ENCODE measurements around the gene NAT9. TPM values are rescaled to one million over a fixed set of nuclear protein-coding genes. Genes with fewer than 3 reads are reported as not detected.

Gene NAT9
- total RNA-seq, 4 donors from 2014 or later = 27.5 to 78.6 (median 43.2) TPM

DNA sequence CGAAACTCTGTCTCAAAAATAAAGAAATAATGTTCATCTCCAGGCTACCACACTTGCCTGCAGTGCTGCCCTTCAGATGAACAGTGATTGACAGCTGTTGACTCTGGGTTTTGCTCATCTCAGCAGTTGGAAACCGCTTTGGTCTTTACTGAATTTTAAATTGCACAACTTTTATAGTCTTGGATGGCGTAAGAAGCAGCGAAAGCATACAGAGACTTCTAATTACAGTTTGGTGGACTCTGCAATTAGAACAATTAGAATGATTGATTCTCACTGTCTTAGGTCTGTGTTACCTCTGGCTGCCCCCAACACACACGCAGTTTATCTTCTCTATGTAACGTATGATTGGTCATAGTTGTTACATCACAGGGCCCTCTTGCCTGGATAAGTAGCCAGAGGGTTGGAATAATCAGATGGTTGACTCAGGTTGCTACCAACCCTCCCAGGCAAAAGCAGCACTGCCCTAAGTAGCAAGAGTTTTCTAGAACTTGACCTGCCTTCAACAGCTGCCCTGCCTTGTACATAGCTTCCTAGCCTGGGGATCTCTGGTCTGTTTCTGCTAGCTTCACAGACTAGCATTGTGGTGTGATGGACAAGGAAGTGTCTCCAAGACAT lies 1.9 kb upstream of the NAT9 start:
- TF ChIP-seq POLR2A (IDR thresholded peaks at IDR 0.05) (no peak), EP300 (IDR thresholded peaks at IDR 0.05) (no peak)
- TF ChIP-seq, protein P1, sequence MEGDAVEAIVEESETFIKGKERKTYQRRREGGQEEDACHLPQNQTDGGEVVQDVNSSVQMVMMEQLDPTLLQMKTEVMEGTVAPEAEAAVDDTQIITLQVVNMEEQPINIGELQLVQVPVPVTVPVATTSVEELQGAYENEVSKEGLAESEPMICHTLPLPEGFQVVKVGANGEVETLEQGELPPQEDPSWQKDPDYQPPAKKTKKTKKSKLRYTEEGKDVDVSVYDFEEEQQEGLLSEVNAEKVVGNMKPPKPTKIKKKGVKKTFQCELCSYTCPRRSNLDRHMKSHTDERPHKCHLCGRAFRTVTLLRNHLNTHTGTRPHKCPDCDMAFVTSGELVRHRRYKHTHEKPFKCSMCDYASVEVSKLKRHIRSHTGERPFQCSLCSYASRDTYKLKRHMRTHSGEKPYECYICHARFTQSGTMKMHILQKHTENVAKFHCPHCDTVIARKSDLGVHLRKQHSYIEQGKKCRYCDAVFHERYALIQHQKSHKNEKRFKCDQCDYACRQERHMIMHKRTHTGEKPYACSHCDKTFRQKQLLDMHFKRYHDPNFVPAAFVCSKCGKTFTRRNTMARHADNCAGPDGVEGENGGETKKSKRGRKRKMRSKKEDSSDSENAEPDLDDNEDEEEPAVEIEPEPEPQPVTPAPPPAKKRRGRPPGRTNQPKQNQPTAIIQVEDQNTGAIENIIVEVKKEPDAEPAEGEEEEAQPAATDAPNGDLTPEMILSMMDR (IDR thresholded peaks at IDR 0.05) = no peak
- Histone ChIP-seq H3K9me3 (no peaks in the 10 kb centered on the region), H3K27ac (no peak overlapping the region), H3K27me3 (no peaks in the 10 kb centered on the region), H3K4me3 (no peak overlapping the region), H3K4me1 (peaks cover 0 to 42% (median 27%) of the 10 kb centered on the region in 4 donors), H3K36me3 (peaks cover 0 to 40% (median 0%) of the 10 kb centered on the region in 3 donors)
- no peak for DNase-seq (ENCODE audit: low spot score in 2 of 2)
- WGBS, 2 donors = 72 to 89% methylated on average over 6 of the region's 6 CpGs

DNA sequence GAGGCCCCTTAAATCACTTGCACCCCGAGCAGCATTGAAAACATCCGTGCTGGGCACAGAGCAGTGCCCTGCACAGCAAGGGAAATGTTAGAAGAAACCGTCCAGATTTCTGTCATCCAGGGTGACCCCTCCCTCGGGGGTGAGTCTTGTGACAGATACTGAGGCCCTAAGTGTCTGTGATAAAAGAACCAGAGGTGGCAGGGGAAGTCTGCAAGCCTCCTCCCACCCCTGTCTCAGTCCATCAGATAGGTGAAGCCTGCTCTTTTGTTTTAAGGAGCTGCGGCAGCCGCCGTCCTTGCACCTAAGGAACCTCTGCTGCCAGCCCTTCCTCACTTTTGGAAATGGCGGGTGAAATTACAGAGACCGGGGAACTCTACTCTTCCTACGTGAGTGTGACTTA lies 845 bp upstream of the NAT9 start:
- no peaks in the 10 kb centered on the region for H3K27me3 ChIP-seq
- WGBS, 2 donors = 30 to 41% methylated on average over 10 of the region's 10 CpGs
- no peak for DNase-seq (ENCODE audit: low spot score in 2 of 2)
- no peak for TF ChIP-seq POLR2A (IDR thresholded peaks at IDR 0.05)
- TF ChIP-seq, protein P1 (IDR thresholded peaks at IDR 0.05) = no peak
- TF ChIP-seq EP300 (IDR thresholded peaks at IDR 0.05) = no peak
- peak overlapping the region in 2 of 4 donors; percentile 77 to 90 for H3K27ac ChIP-seq
- H3K4me3 ChIP-seq = peak overlapping the region; percentile 76 to 99 (median 83)
- H3K36me3 ChIP-seq = peaks cover 0 to 40% (median 8%) of the 10 kb centered on the region in 3 donors
- H3K9me3 ChIP-seq = no peaks in the 10 kb centered on the region
- peaks cover 0 to 42% (median 27%) of the 10 kb centered on the region in 4 donors for H3K4me1 ChIP-seq

DNA sequence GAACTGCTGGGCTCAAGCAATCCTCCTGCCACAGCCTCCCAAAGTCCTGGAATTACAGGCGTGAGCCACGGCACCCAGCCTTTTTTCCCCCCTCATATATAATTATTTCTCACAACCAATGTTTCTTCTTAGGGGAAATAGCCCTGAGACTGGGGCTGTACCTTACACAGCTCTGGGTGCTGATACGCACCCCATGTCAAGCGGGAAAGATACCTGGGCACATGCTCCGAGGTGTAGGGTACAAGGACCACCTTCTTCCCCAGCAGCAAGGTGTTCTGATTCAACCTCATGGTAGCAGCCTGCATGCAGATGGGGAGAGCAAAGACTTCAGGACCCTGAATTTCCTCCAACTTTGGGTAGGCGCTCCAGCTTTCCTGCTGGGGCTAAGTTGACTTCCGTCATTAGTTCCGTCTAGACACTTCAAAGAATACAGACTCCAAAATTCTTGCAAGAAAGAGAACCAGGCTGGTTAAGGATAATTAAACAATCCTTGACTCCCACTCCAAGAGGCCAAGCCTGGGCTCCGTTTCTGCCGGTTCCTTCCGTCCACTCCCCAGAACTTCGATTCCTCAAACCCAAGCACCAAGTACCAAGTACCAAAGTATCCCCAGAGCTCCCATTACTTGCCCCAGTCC lies 619 bp downstream of the NAT9 start:
- peaks cover 0 to 46% (median 27%) of the 10 kb centered on the region in 4 donors for H3K4me1 ChIP-seq
- H3K9me3 ChIP-seq = no peaks in the 10 kb centered on the region
- TF ChIP-seq POLR2A (IDR thresholded peaks at IDR 0.05) (no peak), EP300 (IDR thresholded peaks at IDR 0.05) (no peak)
- TF ChIP-seq, protein P1 (IDR thresholded peaks at IDR 0.05) = no peak
- 35% methylated on average over 12 of the region's 12 CpGs for WGBS, 2 donors
- no peak for DNase-seq (ENCODE audit: low spot score in 2 of 2)
- H3K36me3 ChIP-seq = peaks cover 0 to 45% (median 8%) of the 10 kb centered on the region in 3 donors
- H3K4me3 ChIP-seq = peak overlapping the region; percentile 76 to 99 (median 83)
- no peaks in the 10 kb centered on the region for H3K27me3 ChIP-seq
- peak overlapping the region in 3 of 4 donors; percentile 80 to 90 (median 86) for H3K27ac ChIP-seq

DNA sequence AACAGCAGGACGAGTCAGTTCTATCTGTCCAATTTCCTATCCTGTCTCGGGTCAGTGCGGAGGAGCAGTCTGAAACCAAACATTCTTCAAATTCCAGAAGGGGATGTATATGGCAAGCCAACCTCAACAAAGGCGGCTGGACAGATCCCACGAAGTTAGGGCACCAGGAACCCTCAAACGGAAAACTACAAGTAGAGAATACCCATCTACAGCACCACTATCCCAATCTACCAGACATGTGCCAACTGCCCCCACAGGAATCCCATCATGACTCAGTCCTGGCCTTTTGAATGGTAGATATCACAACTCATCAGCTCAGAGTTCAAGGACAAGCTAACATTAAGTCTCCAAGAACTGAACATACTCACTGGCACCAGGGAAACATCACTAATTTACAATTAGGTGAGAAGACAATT lies 2.3 kb downstream of the NAT9 start:
- H3K27me3 ChIP-seq = no peaks in the 10 kb centered on the region
- peak overlapping the region in 1 of 4 donors; percentile 14 for H3K27ac ChIP-seq
- H3K9me3 ChIP-seq = no peaks in the 10 kb centered on the region
- TF ChIP-seq, protein P1 (IDR thresholded peaks at IDR 0.05) = no peak
- TF ChIP-seq POLR2A (IDR thresholded peaks at IDR 0.05) (no peak), EP300 (IDR thresholded peaks at IDR 0.05) (no peak)
- 44 to 46% methylated on average over 6 of the region's 6 CpGs for WGBS, 2 donors
- H3K36me3 ChIP-seq = peaks cover 0 to 51% (median 8%) of the 10 kb centered on the region in 3 donors
- DNase-seq (ENCODE audit: low spot score in 2 of 2) = no peak
- peaks cover 0 to 56% (median 24%) of the 10 kb centered on the region in 4 donors for H3K4me1 ChIP-seq
- H3K4me3 ChIP-seq = no peak overlapping the region

GRCh38 chr17:74773414-74773813 lies 2.7 kb downstream of the NAT9 start:
- H3K9me3 ChIP-seq = no peaks in the 10 kb centered on the region
- no peak for TF ChIP-seq POLR2A (IDR thresholded peaks at IDR 0.05)
- TF ChIP-seq, protein P1 (IDR thresholded peaks at IDR 0.05) = no peak
- TF ChIP-seq EP300 (IDR thresholded peaks at IDR 0.05) = no peak
- H3K4me3 ChIP-seq = no peak overlapping the region
- H3K36me3 ChIP-seq = peaks cover 0 to 56% (median 8%) of the 10 kb centered on the region in 3 donors
- peak overlapping the region in 1 of 4 donors; percentile 14 for H3K27ac ChIP-seq
- no peak for DNase-seq (ENCODE audit: low spot score in 2 of 2)
- no peaks in the 10 kb centered on the region for H3K27me3 ChIP-seq
- 74 to 80% methylated on average over 6 of the region's 6 CpGs for WGBS, 2 donors
- H3K4me1 ChIP-seq = peaks cover 0 to 61% (median 26%) of the 10 kb centered on the region in 4 donors

All from tibial nerve (tissue), 4 donors.